H1 (cell line): ENCODE data around the gene CENPI. TPM values are rescaled to one million over a fixed set of nuclear protein-coding genes. Genes with fewer than 3 reads are reported as not detected.

Experiments
- CHD7 ChIP-seq: fragments of 300-600 bp; sonication (generic); IDR thresholded peaks from 2 replicates; pipeline ENCODE4 v1.7.1; 2012; ENCODE audit warnings: low read length, moderate library complexity, mild to moderate bottlenecking, inconsistent platforms; ENCODE audit not compliant: insufficient replicate concordance
- EGR1 ChIP-seq: IDR thresholded peaks from 2 replicates; pipeline ENCODE4 v1.6.1; 2011; ENCODE audit warnings: low read depth, low read length, borderline replicate concordance
- MAFK ChIP-seq: IDR thresholded peaks from 2 replicates; pipeline ENCODE4 v1.6.1; 2012; ENCODE audit warnings: low read depth, mild to moderate bottlenecking, improper control_type of control experiment, low read length
- SAP30 ChIP-seq: fragments of 300-600 bp; sonication (generic); IDR thresholded peaks from 2 replicates; pipeline ENCODE4 v1.7.1; 2012; ENCODE audit warnings: low read length, moderate library complexity, mild to moderate bottlenecking, inconsistent platforms; ENCODE audit not compliant: insufficient read depth, insufficient replicate concordance
- polyA plus RNA-seq, 7 experiments: library from polyadenylated mRNA; depleted of rRNA in 3 of 7; stranded (reverse) in 5 of 7; unstranded in 2 of 7; fragments of >200 nt in 5 of 7; fragments of 200-250 nt in 2 of 7; gene quantifications; 1 replicate in 5 of 7; 2 replicates in 1 of 7; 4 replicates in 1 of 7; pipeline versions ENCODE4 v1.2.1 to v1.2.3, GENCODE V29; 2011 to 2013; ENCODE audit warnings: missing spikeins in 2 of 7, mixed read lengths in 2 of 7
- total RNA-seq: library from RNA; stranded (reverse); fragmentation: NEBNext Ultra II Directional; extraction: Animal tissue kit (Norgen Biotek cat#: 25700); gene quantifications from 2 replicates; pipeline ENCODE4 v1.2.1, GENCODE V29; 2021

Gene CENPI
- total and polyA plus RNA-seq, 2 of the 8 experiments (the other 6 are each of a cell fraction or from before 2014, with no cell fraction given) = 7.2 to 22.5 TPM

DNA sequence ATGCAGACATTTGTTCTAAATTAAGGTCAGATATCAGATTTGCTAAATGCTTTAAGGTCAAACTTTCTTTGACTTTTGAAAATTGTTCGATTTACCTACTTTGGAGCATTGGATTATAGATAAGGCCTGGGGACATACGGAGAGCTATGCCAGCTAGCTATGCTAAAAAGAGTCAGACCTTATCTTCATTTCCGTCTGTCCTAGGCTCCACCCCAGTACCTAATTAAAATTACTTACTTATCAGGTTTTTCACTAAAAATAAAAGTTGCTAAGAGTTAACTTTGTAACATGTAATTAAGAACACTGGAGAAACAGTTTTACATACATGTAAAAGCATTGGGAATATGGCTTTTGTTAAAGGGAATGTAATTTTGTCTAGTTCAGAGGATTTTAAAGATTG, 26.4 kb upstream of the CENPI start (continued):
- TF ChIP-seq CHD7 = no peak
- no peak for TF ChIP-seq EGR1
- no peak for TF ChIP-seq SAP30
- no peak for TF ChIP-seq MAFK
